Caco-2 (cell line): ENCODE measurements around the gene CPA2. TPM values are rescaled to one million over a fixed set of nuclear protein-coding genes. Genes with fewer than 3 reads are reported as not detected.

Experiments used
- BruUV-seq: library from RNA; stranded (reverse); fragments of 400-500 nt; replicated peaks from 2 replicates; lab custom pipeline; 2021; lab: Mats Ljungman, UMichigan
- CTCF ChIA-PET: fragments of 300-600 bp; sonication (Branson Sonifier 250); formaldehyde crosslinking; loops from one replicate; lab custom pipeline; 2022; ENCODE audit warnings: antibody characterized with exemption; lab: Charles Lee
- POLR2A ChIA-PET: fragments of 300-600 bp; sonication (Branson Sonifier 250); formaldehyde crosslinking; loops from one replicate; lab custom pipeline; 2022; ENCODE audit warnings: antibody characterized with exemption; lab: Charles Lee
- DNase-seq, 2 experiments: peaks; one replicate each; pipeline versions ENCODE4 v3.0.0 to v3.0.0-alpha.2; 2020 to 2022
- H3K27me3 ChIP-seq: replicated peaks from 2 replicates; pipeline ENCODE4 v1.6.0; 2011; ENCODE audit warnings: low read length; ENCODE audit not compliant: control insufficient read depth, insufficient read depth
- H3K36me3 ChIP-seq: 2 replicates; pipeline ENCODE4 v1.5.1; 2011; ENCODE audit warnings: low read length; ENCODE audit not compliant: control insufficient read depth, insufficient read depth
- H3K4me1 ChIP-seq: fragments of 250-450 bp; sonication (Bioruptor Pico); 2 replicates; pipeline ENCODE4 v1.5.1; 2020; ENCODE audit warnings: mild to moderate bottlenecking
- H3K4me3 ChIP-seq: 2 replicates; pipeline ENCODE4 v1.5.1; 2011; ENCODE audit warnings: low read depth, mild to moderate bottlenecking, control low read depth, low read length
- H3K9me3 ChIP-seq: fragments of 250-450 bp; sonication (Bioruptor Pico); 2 replicates; pipeline ENCODE4 v1.5.1; 2020; ENCODE audit warnings: mild to moderate bottlenecking, moderate library complexity
- H3K27ac Mint-ChIP-seq: one replicate; pipeline ENCODE4 v1.8.0; 2022; ENCODE audit warnings: mixed read lengths; ENCODE audit not compliant: unreplicated experiment
- H3K27me3 Mint-ChIP-seq: one replicate; pipeline ENCODE4 v1.8.0; 2022; ENCODE audit warnings: mixed read lengths; ENCODE audit not compliant: insufficient read depth, unreplicated experiment
- H3K36me3 Mint-ChIP-seq: one replicate; pipeline ENCODE4 v1.8.0; 2022; ENCODE audit warnings: mild to moderate bottlenecking, mixed read lengths; ENCODE audit not compliant: insufficient read depth, unreplicated experiment
- H3K4me1 Mint-ChIP-seq: one replicate; pipeline ENCODE4 v1.8.0; 2022; ENCODE audit warnings: low read depth, mixed read lengths; ENCODE audit not compliant: unreplicated experiment
- H3K4me3 Mint-ChIP-seq: one replicate; pipeline ENCODE4 v1.8.0; 2022; ENCODE audit warnings: mild to moderate bottlenecking, moderate library complexity, mixed read lengths; ENCODE audit not compliant: unreplicated experiment
- H3K9me3 Mint-ChIP-seq: one replicate; pipeline ENCODE4 v1.8.0; 2022; ENCODE audit warnings: mixed read lengths; ENCODE audit not compliant: unreplicated experiment
- intact Hi-C: fragments of 100-400 bp; cut with micrococcal nuclease; formaldehyde crosslinking; loops from one replicate; pipeline ENCODE4 v1.10.0; 2022; ENCODE audit not compliant: unreplicated experiment
- total RNA-seq: library from RNA; stranded (reverse); gene quantifications from 2 replicates; pipeline ENCODE4 v1.2.3, GENCODE V29; 2022
- TF ChIP-seq, protein P1 (sequence below), 2 experiments: fragments of 200-600 bp in 1 of 2; IDR thresholded peaks; 1 replicate in 1 of 2; 2 replicates in 1 of 2; pipeline versions ENCODE4 v1.5.1 to v1.8.0; 2011 to 2022; ENCODE audit warnings: antibody characterized with exemption in 1 of 2, control low read depth in 1 of 2, inconsistent platforms in 1 of 2, low read depth in 1 of 2, low read length in 1 of 2, mild to moderate bottlenecking in 1 of 2, moderate library complexity in 1 of 2; ENCODE audit not compliant: insufficient read depth in 1 of 2, severe bottlenecking in 1 of 2, unreplicated experiment in 1 of 2

The CPA2 gene
- total RNA-seq, 1 experiment from 2014 or later: 26.1 TPM

DNA sequence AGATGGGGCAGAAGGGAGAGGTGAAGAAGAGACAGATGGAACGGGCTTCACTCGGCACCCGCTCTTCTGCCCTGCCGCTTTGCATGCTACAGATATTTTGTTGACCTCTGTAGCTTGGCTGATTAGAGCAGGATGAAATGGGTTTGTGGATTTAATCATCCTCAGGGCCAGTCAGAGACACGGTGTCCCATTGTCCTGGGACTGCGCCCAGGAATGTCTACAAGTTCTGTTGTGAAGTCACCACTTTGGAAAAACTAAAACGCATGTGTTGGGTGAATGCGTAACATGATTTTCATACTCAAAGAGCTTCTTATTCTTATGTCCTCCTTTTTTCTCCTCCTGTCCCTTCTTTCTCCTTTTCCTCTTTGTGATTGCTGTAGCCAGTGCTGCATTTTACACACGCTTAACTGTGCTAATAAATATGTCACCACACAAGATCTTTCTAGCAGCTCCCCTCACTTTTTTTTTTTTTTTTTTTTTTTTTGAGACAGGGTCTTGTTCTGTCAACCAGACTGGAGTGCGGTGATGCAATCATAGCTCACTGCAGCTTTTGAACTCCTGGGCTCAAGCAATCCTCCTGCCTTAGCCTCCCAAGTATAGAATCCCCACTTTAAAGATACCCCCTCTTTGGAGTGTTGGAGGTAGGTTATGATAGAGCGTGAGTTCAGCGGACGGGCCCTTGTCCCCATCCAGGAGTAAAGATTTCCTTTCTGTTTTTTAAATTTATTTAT is 29.7 kb downstream of the CPA2 start:
- POLR2A ChIA-PET: interaction anchor here (0.6 kb wide), 1 partner anchor 193 kb away, joined by 3 read pairs; no protein-coding TSS in a partner anchor

DNA sequence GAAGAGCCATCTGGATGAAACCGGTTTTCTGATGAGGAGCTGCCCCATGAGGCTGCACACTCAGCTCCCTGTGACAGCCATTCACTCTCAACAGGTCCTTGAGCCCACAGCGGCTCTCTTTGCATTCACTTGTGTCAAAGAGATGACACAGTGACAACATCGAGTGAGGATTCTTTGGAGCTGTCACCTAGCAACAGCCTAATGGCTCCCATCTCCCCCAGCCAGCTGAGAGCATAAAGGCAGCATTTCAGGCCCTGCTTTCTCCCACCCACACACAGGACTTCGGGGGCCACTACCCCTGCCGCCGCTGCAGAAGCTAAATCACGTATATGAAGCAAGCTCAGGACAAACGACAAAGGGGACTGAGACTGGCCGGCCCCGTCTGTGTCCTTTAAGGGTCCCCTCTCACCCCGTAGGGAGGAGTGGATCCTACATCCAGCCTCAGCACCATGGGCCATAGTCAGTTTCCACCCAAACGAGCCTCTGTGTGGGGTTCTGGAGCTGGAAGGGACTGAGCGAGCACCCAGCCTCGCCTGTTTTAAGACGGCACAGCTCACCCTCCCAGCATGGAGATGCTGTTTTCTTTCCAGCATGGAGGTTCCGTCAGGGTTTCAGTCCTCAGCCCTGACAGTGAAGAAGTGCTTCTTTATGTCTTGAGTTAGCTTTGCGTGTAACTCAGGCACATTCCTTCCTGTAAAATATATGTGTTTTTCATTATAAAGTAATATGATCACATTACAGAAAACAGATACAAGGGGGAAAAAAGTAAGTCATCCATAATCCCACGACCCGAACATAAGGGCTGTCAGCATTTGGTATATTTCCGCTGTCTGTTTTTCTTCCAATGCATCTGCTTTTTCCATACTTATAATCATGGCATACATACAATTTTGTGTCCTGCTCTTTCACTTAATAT is 31.2 kb downstream of the CPA2 start:
- Histone ChIP-seq H3K27me3 (no peaks in the 10 kb centered on the region), H3K4me1 (no peaks in the 10 kb centered on the region), H3K4me3 (no peak overlapping the region), H3K9me3 (no peaks in the 10 kb centered on the region), H3K36me3 (no peaks in the 10 kb centered on the region)
- peaks cover 9% of the 10 kb centered on the region for H3K9me3 Mint-ChIP-seq
- H3K4me3 Mint-ChIP-seq: no peak overlapping the region
- no peaks in the 10 kb centered on the region for H3K27me3 Mint-ChIP-seq
- DNase-seq: no peak
- BruUV-seq: no TSS peak
- ChIA-PET CTCF (no interaction called here), POLR2A (no interaction called here)
- H3K27ac Mint-ChIP-seq: no peak overlapping the region
- no peaks in the 10 kb centered on the region for H3K36me3 Mint-ChIP-seq
- TF ChIP-seq, protein P1, sequence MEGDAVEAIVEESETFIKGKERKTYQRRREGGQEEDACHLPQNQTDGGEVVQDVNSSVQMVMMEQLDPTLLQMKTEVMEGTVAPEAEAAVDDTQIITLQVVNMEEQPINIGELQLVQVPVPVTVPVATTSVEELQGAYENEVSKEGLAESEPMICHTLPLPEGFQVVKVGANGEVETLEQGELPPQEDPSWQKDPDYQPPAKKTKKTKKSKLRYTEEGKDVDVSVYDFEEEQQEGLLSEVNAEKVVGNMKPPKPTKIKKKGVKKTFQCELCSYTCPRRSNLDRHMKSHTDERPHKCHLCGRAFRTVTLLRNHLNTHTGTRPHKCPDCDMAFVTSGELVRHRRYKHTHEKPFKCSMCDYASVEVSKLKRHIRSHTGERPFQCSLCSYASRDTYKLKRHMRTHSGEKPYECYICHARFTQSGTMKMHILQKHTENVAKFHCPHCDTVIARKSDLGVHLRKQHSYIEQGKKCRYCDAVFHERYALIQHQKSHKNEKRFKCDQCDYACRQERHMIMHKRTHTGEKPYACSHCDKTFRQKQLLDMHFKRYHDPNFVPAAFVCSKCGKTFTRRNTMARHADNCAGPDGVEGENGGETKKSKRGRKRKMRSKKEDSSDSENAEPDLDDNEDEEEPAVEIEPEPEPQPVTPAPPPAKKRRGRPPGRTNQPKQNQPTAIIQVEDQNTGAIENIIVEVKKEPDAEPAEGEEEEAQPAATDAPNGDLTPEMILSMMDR (IDR thresholded peaks at IDR 0.05; ENCODE audit: insufficient read depth in 1 of 2, low read depth in 1 of 2, low read length in 1 of 2, severe bottlenecking in 1 of 2, unreplicated experiment in 1 of 2): no peak
- H3K4me1 Mint-ChIP-seq: no peaks in the 10 kb centered on the region
- intact Hi-C loops: no loop called here

More for the DNA sequence above, 29.7 kb downstream of the CPA2 start:
- Histone ChIP-seq H3K4me3 (no peak overlapping the region), H3K27me3 (no peaks in the 10 kb centered on the region), H3K9me3 (no peaks in the 10 kb centered on the region), H3K36me3 (no peaks in the 10 kb centered on the region), H3K4me1 (no peaks in the 10 kb centered on the region)
- peaks cover 9% of the 10 kb centered on the region for H3K9me3 Mint-ChIP-seq
- intact Hi-C loops: no loop called here
- H3K27me3 Mint-ChIP-seq: no peaks in the 10 kb centered on the region
- no peaks in the 10 kb centered on the region for H3K36me3 Mint-ChIP-seq
- no peak overlapping the region for H3K4me3 Mint-ChIP-seq
- CTCF ChIA-PET: interaction anchor here (0.6 kb wide), 1 partner anchor 58 kb away, joined by 3 read pairs; no protein-coding TSS in a partner anchor
- H3K27ac Mint-ChIP-seq: no peak overlapping the region
- no peaks in the 10 kb centered on the region for H3K4me1 Mint-ChIP-seq
- no TSS peak for BruUV-seq
- DNase-seq: no peak
- TF ChIP-seq, protein P1 (IDR thresholded peaks at IDR 0.05; ENCODE audit: insufficient read depth in 1 of 2, low read depth in 1 of 2, low read length in 1 of 2, severe bottlenecking in 1 of 2, unreplicated experiment in 1 of 2): no peak

DNA sequence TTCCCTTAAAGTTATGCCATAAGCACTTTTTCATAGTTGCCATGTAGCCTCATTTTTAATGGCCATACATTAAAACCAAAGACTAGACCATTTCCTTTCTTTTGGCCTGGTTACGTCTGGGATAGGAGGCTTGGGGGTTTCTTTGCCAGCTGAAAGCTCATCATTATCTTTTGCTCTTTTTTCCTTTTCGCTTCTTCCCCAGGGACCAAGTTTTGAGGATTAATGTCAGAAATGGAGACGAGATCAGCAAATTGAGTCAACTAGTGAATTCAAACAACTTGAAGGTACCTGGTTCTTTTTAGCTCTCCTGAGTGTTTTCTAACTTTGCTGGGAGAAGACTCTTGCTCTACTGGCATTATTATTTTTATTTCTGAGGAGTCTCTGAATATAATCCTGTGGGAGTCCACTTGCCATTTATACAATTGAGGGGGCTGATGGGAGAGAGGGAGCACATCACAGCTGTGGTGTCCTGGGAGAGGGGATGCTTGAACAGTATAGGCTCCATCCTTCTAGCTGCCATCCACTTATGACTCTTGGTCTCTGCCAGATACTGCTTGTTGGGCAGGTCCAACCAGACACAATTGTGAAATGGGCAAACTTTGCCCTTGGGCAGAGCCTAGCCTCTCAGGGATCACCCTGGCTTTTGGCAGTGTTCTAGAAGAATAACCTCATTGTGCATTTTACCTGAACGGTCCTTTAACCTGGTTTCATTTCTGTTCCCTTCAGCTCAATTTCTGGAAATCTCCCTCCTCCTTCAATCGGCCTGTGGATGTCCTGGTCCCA is 32.1 kb downstream of the CPA2 start:
- intact Hi-C loops: no loop called here
- CTCF ChIA-PET: no interaction called here
- H3K9me3 ChIP-seq: no peaks in the 10 kb centered on the region
- Mint-ChIP-seq H3K4me1 (no peaks in the 10 kb centered on the region), H3K27ac (no peak overlapping the region), H3K9me3 (peaks cover 9% of the 10 kb centered on the region), H3K4me3 (no peak overlapping the region), H3K27me3 (no peaks in the 10 kb centered on the region), H3K36me3 (no peaks in the 10 kb centered on the region)
- H3K27me3 ChIP-seq: no peaks in the 10 kb centered on the region
- POLR2A ChIA-PET: no interaction called here
- DNase-seq: no peak
- TF ChIP-seq, protein P1 (IDR thresholded peaks at IDR 0.05; ENCODE audit: insufficient read depth in 1 of 2, low read depth in 1 of 2, low read length in 1 of 2, severe bottlenecking in 1 of 2, unreplicated experiment in 1 of 2): no peak
- H3K4me3 ChIP-seq: no peak overlapping the region
- BruUV-seq: no TSS peak
- no peaks in the 10 kb centered on the region for H3K4me1 ChIP-seq
- H3K36me3 ChIP-seq: no peaks in the 10 kb centered on the region
